ENCODE measurements around the gene THAP5.

- TF ChIP-seq, protein P1, sequence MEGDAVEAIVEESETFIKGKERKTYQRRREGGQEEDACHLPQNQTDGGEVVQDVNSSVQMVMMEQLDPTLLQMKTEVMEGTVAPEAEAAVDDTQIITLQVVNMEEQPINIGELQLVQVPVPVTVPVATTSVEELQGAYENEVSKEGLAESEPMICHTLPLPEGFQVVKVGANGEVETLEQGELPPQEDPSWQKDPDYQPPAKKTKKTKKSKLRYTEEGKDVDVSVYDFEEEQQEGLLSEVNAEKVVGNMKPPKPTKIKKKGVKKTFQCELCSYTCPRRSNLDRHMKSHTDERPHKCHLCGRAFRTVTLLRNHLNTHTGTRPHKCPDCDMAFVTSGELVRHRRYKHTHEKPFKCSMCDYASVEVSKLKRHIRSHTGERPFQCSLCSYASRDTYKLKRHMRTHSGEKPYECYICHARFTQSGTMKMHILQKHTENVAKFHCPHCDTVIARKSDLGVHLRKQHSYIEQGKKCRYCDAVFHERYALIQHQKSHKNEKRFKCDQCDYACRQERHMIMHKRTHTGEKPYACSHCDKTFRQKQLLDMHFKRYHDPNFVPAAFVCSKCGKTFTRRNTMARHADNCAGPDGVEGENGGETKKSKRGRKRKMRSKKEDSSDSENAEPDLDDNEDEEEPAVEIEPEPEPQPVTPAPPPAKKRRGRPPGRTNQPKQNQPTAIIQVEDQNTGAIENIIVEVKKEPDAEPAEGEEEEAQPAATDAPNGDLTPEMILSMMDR (conservative IDR thresholded peaks at IDR 0.05; ENCODE audit: low read depth, low read length), result no peak
- no peak for TF ChIP-seq EZH2 (IDR thresholded peaks at IDR 0.05; ENCODE audit: low read length, unreplicated experiment)
These were observed 5.7 kb upstream of the THAP5 start for GRCh38 chr7:108575156-108575555.
